Sigmoid colon (tissue), 7 donors: ENCODE results near the gene BYSL. TPM values are rescaled to one million over a fixed set of nuclear protein-coding genes. Genes with fewer than 3 reads are reported as not detected.

Experiments
- DNase-seq: peaks from one replicate; pipeline ENCODE4 v3.0.0-alpha.2; 2019
- H3K27ac ChIP-seq, 4 donors: fragments of 200-600 bp; sonication (generic); one replicate each; pipeline ENCODE4 v1.5.1; 2016 to 2019; ENCODE audit warnings: mild to moderate bottlenecking in 1 of 4
- H3K27me3 ChIP-seq, 3 donors: fragments of 200-600 bp; sonication (generic); one replicate each; pipeline ENCODE4 v1.5.1; 2019; ENCODE audit warnings: mild to moderate bottlenecking in 1 of 3
- H3K36me3 ChIP-seq, 4 donors: fragments of 200-600 bp; sonication (generic); one replicate each; pipeline ENCODE4 v1.5.1; 2016 to 2019
- H3K4me1 ChIP-seq, 4 donors: fragments of 200-600 bp; sonication (generic); one replicate each; pipeline ENCODE4 v1.5.1; 2017 to 2019
- H3K4me3 ChIP-seq, 4 donors: fragments of 200-600 bp; sonication (generic); one replicate each; pipeline ENCODE4 v1.5.1; 2017 to 2019; ENCODE audit warnings: mild to moderate bottlenecking in 2 of 4, moderate library complexity in 1 of 4
- H3K9me3 ChIP-seq, 4 donors: fragments of 200-600 bp in 3 of 4; sonication (generic) in 3 of 4; one replicate each; pipeline versions ENCODE4 v1.5.1 to v1.6.1; 2013 to 2019
- CTCF ChIP-seq, 4 experiments: fragments of 450-650 bp in 3 of 4; fragments of 200-600 bp in 1 of 4; IDR thresholded peaks; one replicate each; pipeline ENCODE4 v1.5.1; 2016 to 2019; ENCODE audit warnings: antibody characterized with exemption in 4 of 4, mild to moderate bottlenecking in 3 of 4, moderate library complexity in 2 of 4
- EP300 ChIP-seq, 4 donors: sonication (generic); formaldehyde crosslinking; IDR thresholded peaks; one replicate each; pipeline ENCODE4 v1.6.1; 2017; ENCODE audit warnings: antibody characterized with exemption in 4 of 4
- POLR2A ChIP-seq, 2 donors: fragments of 450-650 bp; IDR thresholded peaks; one replicate each; pipeline ENCODE4 v1.6.1; 2016; ENCODE audit warnings: antibody characterized with exemption in 2 of 2, mild to moderate bottlenecking in 2 of 2, moderate library complexity in 2 of 2
- POLR2AphosphoS5 ChIP-seq, 4 donors: sonication (generic); formaldehyde crosslinking; IDR thresholded peaks; one replicate each; pipeline ENCODE4 v1.6.1; 2017; ENCODE audit warnings: antibody characterized with exemption in 4 of 4
- WGBS, 2 donors: extraction: QIAGEN DNeasy Blood & Tissue Kit; methylation state at CpG; one replicate each; pipeline ENCODE4 v1.1.7; 2013; 5-methylcytosine and 5-hydroxymethylcytosine counted together
- intact Hi-C: fragments of 100-400 bp; cut with DNase I; formaldehyde crosslinking; loops from one replicate; pipeline ENCODE4 v1.15.1; 2023
- polyA plus RNA-seq, 3 donors: library from polyadenylated mRNA; stranded (reverse); fragments of 200-250 nt; gene quantifications; one replicate each; pipeline ENCODE4 v1.2.3, GENCODE V29; 2013
- total RNA-seq, 4 donors: library from RNA; depleted of rRNA; stranded (reverse); fragments of >200 nt; gene quantifications; one replicate each; pipeline ENCODE4 v1.1.0, GENCODE V29; 2016
- donor health status: healthy with polysubstance abuse.
- donor health status: Bipolar disorder and iron deficiency.
- donor health status: healthy.

The BYSL gene
- total and polyA plus RNA-seq, 7 donors, result 2.9 to 14.0 (median 5.0) TPM

- TF ChIP-seq POLR2AphosphoS5 (IDR thresholded peaks at IDR 0.05) (no peak), POLR2A (IDR thresholded peaks at IDR 0.05) (no peak), CTCF (IDR thresholded peaks at IDR 0.05) (no peak), EP300 (IDR thresholded peaks at IDR 0.05) (no peak)
- no peak for DNase-seq
- H3K4me3 ChIP-seq, result no peak overlapping the region
- peaks cover 11 to 36% (median 28%) of the 10 kb centered on the region in 4 donors for H3K36me3 ChIP-seq
- H3K4me1 ChIP-seq, result peaks cover 0 to 60% (median 49%) of the 10 kb centered on the region in 4 donors
- intact Hi-C loops, result no loop called here
- H3K27me3 ChIP-seq, result no peaks in the 10 kb centered on the region
- H3K9me3 ChIP-seq, result no peaks in the 10 kb centered on the region
- peak overlapping the region; percentile 86 to 94 (median 89) for H3K27ac ChIP-seq
- 57 to 72% methylated on average over 2 of the region's 2 CpGs for WGBS, 2 donors
These were observed 16.2 kb downstream of the BYSL start for GRCh38 chr6:41937472-41937860.

- Histone ChIP-seq H3K4me1 (peaks cover 0 to 61% (median 51%) of the 10 kb centered on the region in 4 donors), H3K27ac (peak overlapping the region; percentile 86 to 94 (median 89)), H3K9me3 (no peaks in the 10 kb centered on the region), H3K4me3 (no peak overlapping the region), H3K36me3 (peaks cover 6 to 31% (median 22%) of the 10 kb centered on the region in 4 donors), H3K27me3 (no peaks in the 10 kb centered on the region)
- whole genome bisulfite sequencing, 2 donors, result 44 to 81% methylated on average over 4 of the region's 4 CpGs
- DNase-seq, result no peak
- TF ChIP-seq POLR2A (IDR thresholded peaks at IDR 0.05) (no peak), POLR2AphosphoS5 (IDR thresholded peaks at IDR 0.05) (no peak), CTCF (IDR thresholded peaks at IDR 0.05) (no peak), EP300 (IDR thresholded peaks at IDR 0.05) (no peak)
- intact Hi-C loops, result no loop called here
These were observed 16.7 kb downstream of the BYSL start for GRCh38 chr6:41937861-41938574.

GRCh38 chr6:41938590-41939175, 17.4 kb downstream of the BYSL start:
- H3K4me1 ChIP-seq, result peaks cover 0 to 61% (median 51%) of the 10 kb centered on the region in 4 donors
- 62 to 87% methylated on average over 5 of the region's 5 CpGs for WGBS, 2 donors

GRCh38 chr6:41939176-41939847, 18.0 kb downstream of the BYSL start:
- Histone ChIP-seq H3K4me1 (peaks cover 0 to 61% (median 51%) of the 10 kb centered on the region in 4 donors), H3K27ac (peak overlapping the region; percentile 86 to 94 (median 89)), H3K4me3 (peak overlapping the region in 1 of 4 donors; percentile 66), H3K27me3 (no peaks in the 10 kb centered on the region), H3K36me3 (peaks cover 4 to 18% (median 17%) of the 10 kb centered on the region in 4 donors), H3K9me3 (no peaks in the 10 kb centered on the region)
- no peak for TF ChIP-seq POLR2AphosphoS5 (IDR thresholded peaks at IDR 0.05)
- TF ChIP-seq CTCF (IDR thresholded peaks at IDR 0.05), result no peak
- TF ChIP-seq POLR2A (IDR thresholded peaks at IDR 0.05), result no peak
- no peak for TF ChIP-seq EP300 (IDR thresholded peaks at IDR 0.05)
- intact Hi-C loops, result no loop called here
- DNase-seq, result peak; percentile 71
- 25 to 58% methylated on average over 11 of the region's 11 CpGs for WGBS, 2 donors

More at GRCh38 chr6:41938590-41939175, 17.4 kb downstream of the BYSL start:
- H3K4me3 ChIP-seq, result no peak overlapping the region
- no peak for DNase-seq
- H3K36me3 ChIP-seq, result peaks cover 4 to 24% (median 21%) of the 10 kb centered on the region in 4 donors
- H3K27me3 ChIP-seq, result no peaks in the 10 kb centered on the region
- intact Hi-C loops, result no loop called here
- peak overlapping the region; percentile 86 to 94 (median 89) for H3K27ac ChIP-seq
- TF ChIP-seq EP300 (IDR thresholded peaks at IDR 0.05), result no peak
- no peak for TF ChIP-seq CTCF (IDR thresholded peaks at IDR 0.05)
- no peak for TF ChIP-seq POLR2A (IDR thresholded peaks at IDR 0.05)
- TF ChIP-seq POLR2AphosphoS5 (IDR thresholded peaks at IDR 0.05), result no peak
- no peaks in the 10 kb centered on the region for H3K9me3 ChIP-seq
